H1 (cell line): ENCODE measurements around the gene HSPBP1.

Source experiments
- CREB1 ChIP-seq: IDR thresholded peaks from 2 replicates; pipeline ENCODE4 v1.6.1; 2012; ENCODE audit warnings: inconsistent platforms
- EP300 ChIP-seq, 2 experiments: IDR thresholded peaks; 1 replicate in 1 of 2; 2 replicates in 1 of 2; pipeline ENCODE4 v1.6.1; 2011 to 2012; ENCODE audit warnings: low read depth in 2 of 2, low read length in 2 of 2, mild to moderate bottlenecking in 2 of 2, borderline replicate concordance in 1 of 2, inconsistent platforms in 1 of 2, moderate library complexity in 1 of 2
- HDAC6 ChIP-seq: IDR thresholded peaks from one replicate; pipeline ENCODE4 v1.7.1; 2012; ENCODE audit warnings: low read depth, mild to moderate bottlenecking, inconsistent platforms, low read length, moderate library complexity
- POLR2A ChIP-seq, 2 experiments: IDR thresholded peaks; 1 replicate in 1 of 2; 2 replicates in 1 of 2; pipeline ENCODE4 v1.6.1; 2011; ENCODE audit warnings: low read depth in 2 of 2, low read length in 2 of 2, mild to moderate bottlenecking in 2 of 2; ENCODE audit errors: control extremely low read depth in 1 of 2
- POLR2AphosphoS5 ChIP-seq: IDR thresholded peaks from 2 replicates; pipeline ENCODE4 v1.6.1; 2011; ENCODE audit warnings: low read depth, low read length
- TAF1 ChIP-seq: IDR thresholded peaks from 2 replicates; pipeline ENCODE4 v1.6.1; 2011; ENCODE audit warnings: mild to moderate bottlenecking, low read depth, low read length
- TAF7 ChIP-seq: optimal IDR thresholded peaks from 2 replicates; pipeline ENCODE3; 2011; ENCODE audit warnings: low read depth, mild to moderate bottlenecking, inconsistent platforms, low read length, moderate library complexity, borderline replicate concordance
- YY1 ChIP-seq: IDR thresholded peaks from 2 replicates; pipeline ENCODE4 v1.6.1; 2011; ENCODE audit warnings: low read depth, mild to moderate bottlenecking, low read length
- TF ChIP-seq, protein P1 (sequence below), 3 experiments: IDR thresholded peaks; 1 replicate in 2 of 3; 2 replicates in 1 of 3; pipeline versions ENCODE4 v1.5.1 to v1.6.1; 2011; ENCODE audit warnings: low read length in 3 of 3, mild to moderate bottlenecking in 3 of 3, inconsistent platforms in 2 of 3, low read depth in 1 of 3, moderate library complexity in 1 of 3; ENCODE audit not compliant: insufficient read depth in 1 of 3; ENCODE audit errors: control extremely low read depth in 1 of 3
- TF ChIP-seq, protein P2 (sequence below): IDR thresholded peaks from 2 replicates; pipeline ENCODE4 v1.6.1; 2011; ENCODE audit warnings: low read depth, mild to moderate bottlenecking, low read length; ENCODE audit not compliant: insufficient read depth

DNA sequence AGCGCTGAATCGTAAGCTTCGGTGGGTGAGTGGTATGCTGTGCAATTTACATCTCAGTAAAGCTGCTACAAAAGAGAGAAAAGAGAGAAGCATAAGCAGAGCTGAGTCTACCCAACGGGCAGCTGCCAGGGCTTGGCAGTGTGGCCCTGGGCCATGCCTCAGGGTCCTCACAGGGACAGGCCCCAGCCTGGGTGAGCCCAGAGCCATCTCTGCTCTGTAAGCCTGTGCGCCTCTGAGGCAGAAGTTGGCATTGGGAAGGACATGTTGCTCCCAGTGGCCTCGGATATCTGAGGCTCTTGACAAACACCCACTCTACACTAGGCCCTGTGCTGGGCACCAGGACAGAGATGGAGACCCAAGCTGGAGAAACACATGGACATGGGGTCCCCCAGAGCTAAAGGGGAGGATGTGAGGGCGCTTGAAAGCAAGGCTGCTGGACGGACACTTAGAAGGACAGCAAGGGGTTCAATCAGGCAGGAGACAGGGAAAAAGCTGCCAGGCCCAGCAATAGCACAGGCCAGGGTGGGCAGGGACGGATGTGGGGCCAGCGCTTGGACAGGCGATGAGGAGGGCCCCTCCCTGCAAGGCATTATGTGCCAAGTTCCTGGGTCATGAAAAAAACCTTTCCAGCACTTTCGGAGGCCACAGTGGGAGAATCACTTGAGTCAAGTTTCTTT lies 35.8 kb downstream of the HSPBP1 start:
- TF ChIP-seq, protein P1, sequence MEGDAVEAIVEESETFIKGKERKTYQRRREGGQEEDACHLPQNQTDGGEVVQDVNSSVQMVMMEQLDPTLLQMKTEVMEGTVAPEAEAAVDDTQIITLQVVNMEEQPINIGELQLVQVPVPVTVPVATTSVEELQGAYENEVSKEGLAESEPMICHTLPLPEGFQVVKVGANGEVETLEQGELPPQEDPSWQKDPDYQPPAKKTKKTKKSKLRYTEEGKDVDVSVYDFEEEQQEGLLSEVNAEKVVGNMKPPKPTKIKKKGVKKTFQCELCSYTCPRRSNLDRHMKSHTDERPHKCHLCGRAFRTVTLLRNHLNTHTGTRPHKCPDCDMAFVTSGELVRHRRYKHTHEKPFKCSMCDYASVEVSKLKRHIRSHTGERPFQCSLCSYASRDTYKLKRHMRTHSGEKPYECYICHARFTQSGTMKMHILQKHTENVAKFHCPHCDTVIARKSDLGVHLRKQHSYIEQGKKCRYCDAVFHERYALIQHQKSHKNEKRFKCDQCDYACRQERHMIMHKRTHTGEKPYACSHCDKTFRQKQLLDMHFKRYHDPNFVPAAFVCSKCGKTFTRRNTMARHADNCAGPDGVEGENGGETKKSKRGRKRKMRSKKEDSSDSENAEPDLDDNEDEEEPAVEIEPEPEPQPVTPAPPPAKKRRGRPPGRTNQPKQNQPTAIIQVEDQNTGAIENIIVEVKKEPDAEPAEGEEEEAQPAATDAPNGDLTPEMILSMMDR (IDR thresholded peaks at IDR 0.05; ENCODE audit: control extremely low read depth in 1 of 3, insufficient read depth in 1 of 3, low read depth in 1 of 3, low read length in 3 of 3), result no peak
- TF ChIP-seq, protein P2, sequence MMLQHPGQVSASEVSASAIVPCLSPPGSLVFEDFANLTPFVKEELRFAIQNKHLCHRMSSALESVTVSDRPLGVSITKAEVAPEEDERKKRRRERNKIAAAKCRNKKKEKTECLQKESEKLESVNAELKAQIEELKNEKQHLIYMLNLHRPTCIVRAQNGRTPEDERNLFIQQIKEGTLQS, result no peak
- no peak for TF ChIP-seq POLR2A (IDR thresholded peaks at IDR 0.05; ENCODE audit: control extremely low read depth in 1 of 2, low read depth in 2 of 2, low read length in 2 of 2)
- TF ChIP-seq EP300 (IDR thresholded peaks at IDR 0.05; ENCODE audit: borderline replicate concordance in 1 of 2, low read depth in 2 of 2, low read length in 2 of 2), result no peak
- no peak for TF ChIP-seq CREB1
- TF ChIP-seq HDAC6, result no peak
- TF ChIP-seq TAF7, result no peak
- TF ChIP-seq POLR2AphosphoS5, result no peak
- TF ChIP-seq YY1, result no peak
- no peak for TF ChIP-seq TAF1
